NB4 (cell line): ENCODE measurements around the gene TNPO1.

Experiments
- DNase-seq: peaks from one replicate; pipeline ENCODE4 v3.0.0; 2010; ENCODE audit warnings: low read depth
- H3K4me3 ChIP-seq: one replicate; pipeline ENCODE4 v1.5.1; 2011; ENCODE audit warnings: mild to moderate bottlenecking, low read depth, low read length, moderate library complexity
- MYC ChIP-seq: IDR thresholded peaks from 2 replicates; pipeline ENCODE4 v1.6.1; 2011; ENCODE audit warnings: low read depth, low read length
- POLR2A ChIP-seq: IDR thresholded peaks from 2 replicates; pipeline ENCODE4 v1.6.1; 2011; ENCODE audit warnings: mild to moderate bottlenecking; ENCODE audit not compliant: insufficient read length; ENCODE audit errors: extremely low read depth
- TF ChIP-seq, protein P1 (sequence below): IDR thresholded peaks from one replicate; pipeline ENCODE4 v1.5.1; 2012; ENCODE audit warnings: low read depth, low read length
- TF ChIP-seq, protein P2 (sequence below): IDR thresholded peaks from 2 replicates; pipeline ENCODE4 v1.6.1; 2011; ENCODE audit warnings: low read depth, low read length

The TNPO1 gene

DNA sequence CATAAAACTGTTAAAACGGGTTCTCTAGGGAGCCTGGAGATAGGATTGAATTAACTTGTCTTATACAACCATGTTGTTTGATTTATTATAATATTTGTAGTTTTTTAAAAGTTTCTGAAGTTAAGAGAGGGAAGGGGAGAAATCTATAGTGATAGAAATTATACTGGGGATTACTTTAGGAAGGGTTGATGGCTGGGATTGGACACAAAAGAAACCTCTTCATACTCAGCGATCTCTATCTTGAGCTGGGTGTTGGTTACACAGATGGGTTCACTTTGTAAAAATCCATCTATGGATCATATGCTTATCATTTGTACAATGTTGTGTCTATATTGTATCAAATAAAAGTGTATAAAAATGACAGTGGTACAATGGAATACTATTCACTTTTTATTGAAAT lies 30.0 kb downstream of the TNPO1 start:
- no peak overlapping the region for H3K4me3 ChIP-seq
- TF ChIP-seq, protein P1, sequence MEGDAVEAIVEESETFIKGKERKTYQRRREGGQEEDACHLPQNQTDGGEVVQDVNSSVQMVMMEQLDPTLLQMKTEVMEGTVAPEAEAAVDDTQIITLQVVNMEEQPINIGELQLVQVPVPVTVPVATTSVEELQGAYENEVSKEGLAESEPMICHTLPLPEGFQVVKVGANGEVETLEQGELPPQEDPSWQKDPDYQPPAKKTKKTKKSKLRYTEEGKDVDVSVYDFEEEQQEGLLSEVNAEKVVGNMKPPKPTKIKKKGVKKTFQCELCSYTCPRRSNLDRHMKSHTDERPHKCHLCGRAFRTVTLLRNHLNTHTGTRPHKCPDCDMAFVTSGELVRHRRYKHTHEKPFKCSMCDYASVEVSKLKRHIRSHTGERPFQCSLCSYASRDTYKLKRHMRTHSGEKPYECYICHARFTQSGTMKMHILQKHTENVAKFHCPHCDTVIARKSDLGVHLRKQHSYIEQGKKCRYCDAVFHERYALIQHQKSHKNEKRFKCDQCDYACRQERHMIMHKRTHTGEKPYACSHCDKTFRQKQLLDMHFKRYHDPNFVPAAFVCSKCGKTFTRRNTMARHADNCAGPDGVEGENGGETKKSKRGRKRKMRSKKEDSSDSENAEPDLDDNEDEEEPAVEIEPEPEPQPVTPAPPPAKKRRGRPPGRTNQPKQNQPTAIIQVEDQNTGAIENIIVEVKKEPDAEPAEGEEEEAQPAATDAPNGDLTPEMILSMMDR: no peak
- DNase-seq: no peak

DNA sequence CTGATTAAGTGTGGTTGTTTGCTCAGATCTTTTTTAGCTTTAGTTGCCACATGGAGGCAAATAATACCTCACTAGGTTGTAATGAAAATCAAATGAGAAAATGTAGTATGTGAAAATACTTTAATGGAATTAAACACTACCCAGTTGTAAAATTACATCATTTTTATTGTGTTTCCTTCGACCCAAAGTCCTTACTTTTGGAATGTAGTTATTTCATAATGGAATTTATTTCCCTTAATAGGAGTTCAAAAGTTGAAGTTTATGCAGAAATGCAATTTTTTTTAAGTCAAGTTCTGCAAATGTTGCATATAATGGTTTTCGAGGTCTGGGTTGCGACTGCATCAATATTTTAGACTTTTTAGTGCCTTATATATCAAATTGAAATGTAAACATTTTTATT lies 31.0 kb downstream of the TNPO1 start:
- DNase-seq: no peak
- peak overlapping the region; percentile 92 for H3K4me3 ChIP-seq
- no peak for TF ChIP-seq MYC
- TF ChIP-seq, protein P1: no peak
- TF ChIP-seq, protein P2, sequence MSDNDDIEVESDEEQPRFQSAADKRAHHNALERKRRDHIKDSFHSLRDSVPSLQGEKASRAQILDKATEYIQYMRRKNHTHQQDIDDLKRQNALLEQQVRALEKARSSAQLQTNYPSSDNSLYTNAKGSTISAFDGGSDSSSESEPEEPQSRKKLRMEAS: no peak
- no peak for TF ChIP-seq POLR2A

DNA sequence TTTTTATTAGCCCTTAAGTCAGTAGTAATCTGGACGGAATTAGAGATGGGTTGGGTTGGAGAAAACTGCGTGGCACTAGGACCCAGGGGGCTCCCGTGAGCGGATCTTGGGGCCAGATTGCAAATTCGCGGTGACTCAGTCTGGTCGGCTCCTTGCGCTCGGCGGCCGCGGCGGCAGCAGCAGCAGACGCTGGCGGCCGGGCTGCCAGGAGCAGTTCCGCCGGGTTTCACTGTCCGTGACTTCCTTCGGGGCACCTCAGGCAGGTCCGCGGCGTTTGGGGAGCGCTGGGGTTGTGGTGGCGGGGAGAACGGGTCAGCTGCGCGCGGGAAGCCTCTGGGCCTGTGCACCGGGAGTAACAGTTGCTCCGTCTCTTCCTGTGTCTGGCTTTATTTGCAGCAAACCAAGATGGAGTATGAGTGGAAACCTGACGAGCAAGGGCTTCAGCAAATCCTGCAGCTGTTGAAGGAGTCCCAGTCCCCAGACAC lies 31.6 kb downstream of the TNPO1 start:
- peak; percentile 94 for DNase-seq
- peak overlapping the region; percentile 92 for H3K4me3 ChIP-seq
- TF ChIP-seq, protein P2: peak; percentile 61
- peak; percentile 96 for TF ChIP-seq POLR2A
- peak; percentile 76 for TF ChIP-seq MYC
- TF ChIP-seq, protein P1: no peak

DNA sequence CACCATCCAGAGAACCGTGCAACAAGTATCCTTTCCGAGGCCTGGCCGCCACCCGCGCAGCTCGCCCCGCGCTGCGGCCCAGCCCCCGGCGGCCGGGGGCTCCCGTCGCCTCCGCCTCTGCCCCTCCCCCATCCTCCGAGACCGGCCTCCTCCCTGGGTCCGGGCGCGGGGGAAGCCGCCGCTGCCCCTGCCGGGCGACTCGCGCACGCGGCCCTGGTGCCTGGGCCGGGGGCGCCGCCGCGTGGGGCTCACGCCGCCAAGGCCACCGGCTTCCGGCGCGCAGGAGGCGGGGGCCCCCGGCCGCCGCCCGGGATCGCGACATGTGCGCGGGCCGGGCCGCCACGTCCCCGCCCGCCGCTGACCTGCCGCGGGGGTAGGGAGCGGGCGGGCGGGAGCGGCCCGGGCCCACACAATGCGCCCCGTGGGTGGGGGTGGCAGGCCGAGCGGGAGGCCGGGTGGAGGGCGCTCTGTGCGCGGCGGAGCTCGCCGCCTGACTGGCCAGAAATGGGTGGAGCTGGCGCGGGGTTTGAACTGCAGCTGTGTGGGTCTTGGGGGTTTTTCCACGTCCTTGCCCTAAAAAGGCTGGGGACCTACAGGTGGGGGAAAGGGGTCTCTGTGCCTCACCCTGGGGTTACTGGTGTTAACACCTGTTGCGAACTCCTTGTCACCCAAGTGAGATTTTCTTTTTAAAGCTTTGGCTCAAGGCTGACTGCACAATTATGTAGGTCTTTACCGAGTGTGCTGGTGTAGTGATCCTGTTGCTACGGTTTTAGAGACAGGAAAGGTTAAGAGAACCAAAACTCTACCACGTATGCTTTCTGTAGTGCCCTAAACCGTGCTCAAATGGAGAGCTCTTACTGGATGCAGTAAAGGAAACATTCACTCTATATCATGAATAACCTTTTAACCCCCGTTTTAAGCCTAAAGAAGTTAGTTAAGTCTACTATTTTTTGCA lies 32.3 kb downstream of the TNPO1 start:
- TF ChIP-seq POLR2A: peak; percentile 14
- peak; percentile 65 for TF ChIP-seq MYC
- TF ChIP-seq, protein P1: no peak
- peak; percentile 67 for DNase-seq
- peak overlapping the region; percentile 98 for H3K4me3 ChIP-seq

DNA sequence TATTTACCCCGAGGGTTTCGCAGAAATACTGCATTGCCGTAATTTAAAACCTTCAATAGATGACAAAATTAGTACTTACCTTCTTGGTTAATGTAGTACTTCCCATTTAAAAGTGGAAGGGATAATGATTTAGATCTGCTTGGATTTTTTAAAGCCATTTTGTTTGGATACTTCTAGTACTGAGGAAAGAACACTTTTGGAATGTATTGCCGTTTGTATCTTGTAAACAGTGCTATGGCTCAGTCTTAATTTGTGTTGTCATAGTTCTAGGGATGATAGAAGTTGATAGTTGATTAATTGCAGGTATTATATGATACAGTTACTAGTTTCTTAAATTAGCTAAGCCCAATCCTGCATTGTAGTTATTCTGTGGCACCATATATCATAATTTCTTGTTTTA lies 33.1 kb downstream of the TNPO1 start:
- peak overlapping the region; percentile 98 for H3K4me3 ChIP-seq
- no peak for TF ChIP-seq POLR2A
- TF ChIP-seq MYC: no peak
- TF ChIP-seq, protein P2: no peak
- TF ChIP-seq, protein P1: no peak
- no peak for DNase-seq

DNA sequence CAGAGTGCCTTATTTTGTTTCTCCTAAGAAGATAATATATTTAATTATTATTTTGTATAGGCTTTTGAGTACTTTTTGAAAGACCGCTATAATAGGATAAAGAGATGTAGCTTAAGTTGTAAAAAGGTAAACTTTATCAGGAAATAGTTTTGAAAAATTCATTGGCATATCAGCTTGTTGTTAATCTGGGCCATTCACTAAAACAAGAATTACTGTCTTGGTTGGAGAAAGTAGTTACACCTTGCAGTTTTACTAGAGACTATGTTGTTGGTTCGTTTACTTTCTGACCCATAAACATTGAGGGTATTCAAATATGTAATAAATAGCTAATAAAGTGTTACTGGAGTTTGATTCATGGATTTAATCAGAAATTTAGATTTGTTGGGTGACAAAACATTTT lies 33.7 kb downstream of the TNPO1 start:
- no peak for DNase-seq

More for the DNA sequence above, 33.7 kb downstream of the TNPO1 start:
- TF ChIP-seq, protein P2: no peak
- TF ChIP-seq, protein P1: no peak
- no peak for TF ChIP-seq MYC
- no peak for TF ChIP-seq POLR2A
- H3K4me3 ChIP-seq: peak overlapping the region; percentile 98
